Measurements from ENCODE around the gene CLN6. TPM values are rescaled to one million over a fixed set of nuclear protein-coding genes. Genes with fewer than 3 reads are reported as not detected.

Gene CLN6
- total RNA-seq, 1 donor from 2014 or later: 73.3 TPM

DNA sequence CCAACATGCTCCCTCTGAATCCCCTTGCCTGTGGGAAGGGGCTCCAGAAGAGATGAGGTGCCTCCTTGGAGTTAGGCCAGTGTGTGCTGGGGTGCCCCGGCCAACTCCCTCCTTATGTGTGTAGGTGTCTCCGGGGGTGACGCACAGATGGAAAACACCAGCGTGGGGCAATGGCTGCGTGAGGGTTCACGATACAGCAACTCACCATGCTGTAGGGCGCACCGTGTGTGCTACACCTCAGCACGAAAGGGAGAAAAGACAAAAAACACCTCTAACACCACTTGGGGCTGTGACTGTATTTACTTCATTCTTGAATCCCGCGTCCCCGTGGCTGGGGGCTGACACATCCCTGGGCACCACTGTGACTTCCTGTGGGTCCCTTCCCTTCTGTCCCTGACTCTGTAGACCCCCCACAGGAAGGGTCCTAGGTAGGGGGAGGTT is 22.8 kb downstream of the CLN6 start:
- H3K9me3 Mint-ChIP-seq: no peaks in the 10 kb centered on the region
- TF ChIP-seq, protein P1, sequence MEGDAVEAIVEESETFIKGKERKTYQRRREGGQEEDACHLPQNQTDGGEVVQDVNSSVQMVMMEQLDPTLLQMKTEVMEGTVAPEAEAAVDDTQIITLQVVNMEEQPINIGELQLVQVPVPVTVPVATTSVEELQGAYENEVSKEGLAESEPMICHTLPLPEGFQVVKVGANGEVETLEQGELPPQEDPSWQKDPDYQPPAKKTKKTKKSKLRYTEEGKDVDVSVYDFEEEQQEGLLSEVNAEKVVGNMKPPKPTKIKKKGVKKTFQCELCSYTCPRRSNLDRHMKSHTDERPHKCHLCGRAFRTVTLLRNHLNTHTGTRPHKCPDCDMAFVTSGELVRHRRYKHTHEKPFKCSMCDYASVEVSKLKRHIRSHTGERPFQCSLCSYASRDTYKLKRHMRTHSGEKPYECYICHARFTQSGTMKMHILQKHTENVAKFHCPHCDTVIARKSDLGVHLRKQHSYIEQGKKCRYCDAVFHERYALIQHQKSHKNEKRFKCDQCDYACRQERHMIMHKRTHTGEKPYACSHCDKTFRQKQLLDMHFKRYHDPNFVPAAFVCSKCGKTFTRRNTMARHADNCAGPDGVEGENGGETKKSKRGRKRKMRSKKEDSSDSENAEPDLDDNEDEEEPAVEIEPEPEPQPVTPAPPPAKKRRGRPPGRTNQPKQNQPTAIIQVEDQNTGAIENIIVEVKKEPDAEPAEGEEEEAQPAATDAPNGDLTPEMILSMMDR (conservative IDR thresholded peaks at IDR 0.05): no peak
- H3K36me3 Mint-ChIP-seq (ENCODE audit: low read depth): no peaks in the 10 kb centered on the region
- no peak for DNase-seq (ENCODE audit: low read depth, low spot score)
- H3K4me1 Mint-ChIP-seq: peaks cover 8% of the 10 kb centered on the region
- H3K27me3 Mint-ChIP-seq (ENCODE audit: low read depth): no peaks in the 10 kb centered on the region
- no peak overlapping the region for H3K27ac Mint-ChIP-seq (ENCODE audit: unreplicated experiment)
- H3K4me3 Mint-ChIP-seq: no peak overlapping the region

DNA sequence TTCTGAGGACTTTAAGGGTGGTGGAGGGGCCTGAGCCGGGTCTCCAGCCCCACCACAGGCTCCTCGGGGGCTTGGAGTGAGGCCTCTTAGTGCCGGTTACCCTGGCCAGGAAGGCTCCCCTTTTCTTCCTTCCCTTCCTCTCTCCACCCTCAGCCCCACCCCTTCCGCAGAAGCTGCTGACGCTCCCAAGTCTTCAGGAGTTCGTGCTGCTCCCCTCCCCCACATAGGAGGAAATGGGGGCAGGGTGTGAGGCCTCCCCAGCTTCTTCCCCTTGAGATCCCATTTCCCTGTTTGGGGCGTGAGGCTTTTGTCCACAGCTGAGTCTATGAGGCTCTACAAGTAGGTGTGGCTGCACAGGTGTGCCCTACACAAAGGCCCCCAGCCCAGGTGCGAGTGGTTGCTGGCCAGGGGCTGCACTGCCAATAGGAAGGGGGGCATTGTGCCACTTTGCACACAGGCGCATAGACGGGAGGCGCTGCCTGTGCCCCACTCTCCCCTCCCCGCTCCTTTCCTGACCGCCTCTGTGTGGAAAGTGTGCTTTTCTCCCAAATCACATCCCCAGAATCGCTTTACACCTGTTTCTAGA is 23.5 kb downstream of the CLN6 start:
- Mint-ChIP-seq H3K4me1 (peaks cover 12% of the 10 kb centered on the region), H3K27ac (ENCODE audit: unreplicated experiment) (no peak overlapping the region), H3K4me3 (no peak overlapping the region), H3K9me3 (no peaks in the 10 kb centered on the region), H3K36me3 (ENCODE audit: low read depth) (no peaks in the 10 kb centered on the region), H3K27me3 (ENCODE audit: low read depth) (no peaks in the 10 kb centered on the region)
- DNase-seq (ENCODE audit: low read depth, low spot score): no peak
- TF ChIP-seq, protein P1 (conservative IDR thresholded peaks at IDR 0.05): no peak

DNA sequence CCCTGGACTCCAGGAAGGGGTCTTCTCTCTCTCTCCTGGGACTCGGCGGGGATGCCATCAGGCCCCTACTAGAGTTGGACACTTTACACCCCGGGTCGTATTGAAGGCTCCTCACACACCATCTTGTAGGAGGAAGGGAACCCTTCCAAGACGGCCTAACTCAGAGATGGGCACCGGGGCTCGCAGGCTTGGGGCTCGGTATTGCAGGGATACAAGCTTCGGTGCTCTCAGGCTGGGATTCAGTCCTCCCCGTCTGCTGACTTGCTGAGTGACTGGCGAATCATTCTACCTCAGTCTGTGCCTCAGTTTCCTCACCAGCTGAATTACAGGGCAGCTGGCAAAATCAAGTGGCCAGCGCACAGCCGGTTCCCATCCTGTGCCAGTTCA is 24.0 kb downstream of the CLN6 start:
- Mint-ChIP-seq H3K9me3 (no peaks in the 10 kb centered on the region), H3K36me3 (ENCODE audit: low read depth) (no peaks in the 10 kb centered on the region), H3K4me3 (no peak overlapping the region), H3K27me3 (ENCODE audit: low read depth) (no peaks in the 10 kb centered on the region), H3K4me1 (peaks cover 12% of the 10 kb centered on the region), H3K27ac (ENCODE audit: unreplicated experiment) (no peak overlapping the region)
- no peak for DNase-seq (ENCODE audit: low read depth, low spot score)
- TF ChIP-seq, protein P1 (conservative IDR thresholded peaks at IDR 0.05): no peak

DNA sequence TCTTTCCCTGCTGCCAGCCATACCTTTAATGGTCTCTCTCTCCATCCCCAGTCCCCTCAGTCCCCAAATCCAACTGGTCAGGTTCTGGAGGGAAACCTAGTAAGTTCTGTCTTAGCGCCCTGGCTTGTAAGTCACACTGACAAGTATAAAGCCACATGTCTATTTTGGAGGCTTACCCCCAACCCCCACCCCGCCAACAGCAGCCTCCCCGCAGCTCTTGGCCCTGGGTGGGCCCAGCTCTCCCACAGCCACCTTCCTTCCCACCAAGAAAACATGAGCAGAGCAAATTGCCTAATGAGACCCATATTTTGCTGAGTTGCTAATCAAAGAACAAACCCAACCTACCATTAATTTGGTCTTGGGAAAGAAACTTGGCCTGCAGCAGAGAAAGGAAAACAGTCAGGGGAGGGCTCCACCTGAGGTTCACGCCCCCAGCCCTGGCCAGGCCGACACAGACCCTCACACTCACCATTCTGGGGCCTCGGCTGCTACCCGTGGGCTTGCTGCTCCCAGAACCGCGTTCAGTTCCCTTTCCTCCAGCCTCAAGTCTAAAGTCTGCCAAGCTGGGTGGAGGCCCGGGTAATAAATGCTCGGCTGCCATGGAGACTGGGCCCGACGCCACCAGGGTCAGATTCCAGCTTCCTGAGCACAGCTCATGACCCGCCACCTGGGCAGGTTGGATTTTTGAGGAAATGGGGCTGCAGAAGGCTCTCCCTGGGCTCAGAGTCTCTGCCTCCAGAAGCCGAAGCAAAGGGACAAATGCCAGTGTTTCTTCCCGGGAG is 24.6 kb downstream of the CLN6 start, which contains the start of gene CALML4:
Gene CALML4 (minus strand): TSS at position 557 of the 782 bp plus-strand sequence. CDS start 85 bp downstream, at position 472.
- no peak within 1 kb of the TSS for H3K4me3 Mint-ChIP-seq
- TF ChIP-seq, protein P1 (conservative IDR thresholded peaks at IDR 0.05): no peak
- DNase-seq (ENCODE audit: low read depth, low spot score): no peak
- no peaks in the 10 kb centered on the region for H3K9me3 Mint-ChIP-seq
- no peaks in the 10 kb centered on the region for H3K36me3 Mint-ChIP-seq (ENCODE audit: low read depth)
- H3K27ac Mint-ChIP-seq (ENCODE audit: unreplicated experiment): no peak within 1 kb of the TSS
- H3K27me3 Mint-ChIP-seq (ENCODE audit: low read depth): no peaks in the 10 kb centered on the region
- H3K4me1 Mint-ChIP-seq: peaks cover 12% of the 10 kb centered on the region

DNA sequence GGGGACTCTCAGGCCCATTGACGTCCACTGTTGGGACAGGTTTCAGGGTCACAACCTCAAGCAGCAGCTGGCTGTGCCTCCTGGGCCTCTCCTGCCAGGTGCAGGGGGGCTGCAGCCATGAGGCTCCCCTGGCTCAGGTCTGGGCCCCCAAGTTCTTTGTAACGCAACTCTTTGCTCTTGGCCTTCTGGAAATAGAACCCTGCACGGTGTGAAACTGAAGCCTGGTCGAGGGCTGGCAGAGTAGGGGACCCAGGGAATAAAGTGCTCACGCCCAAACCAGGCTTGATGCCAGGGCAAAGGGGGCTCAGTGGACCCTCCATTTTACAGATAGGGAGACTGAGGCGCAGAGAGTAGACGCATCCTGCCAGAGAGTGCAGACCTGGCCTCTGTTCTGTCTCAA is 25.2 kb downstream of the CLN6 start:
- TF ChIP-seq, protein P1 (conservative IDR thresholded peaks at IDR 0.05): no peak
- DNase-seq (ENCODE audit: low read depth, low spot score): no peak

More for the DNA sequence above, 25.2 kb downstream of the CLN6 start:
- Mint-ChIP-seq H3K27me3 (ENCODE audit: low read depth) (no peaks in the 10 kb centered on the region), H3K36me3 (ENCODE audit: low read depth) (peaks cover 3% of the 10 kb centered on the region), H3K4me3 (no peak overlapping the region), H3K4me1 (peaks cover 16% of the 10 kb centered on the region), H3K9me3 (no peaks in the 10 kb centered on the region), H3K27ac (ENCODE audit: unreplicated experiment) (no peak overlapping the region)
